Hematopoietic multipotent progenitor cell treated with erythropoietin and hydrocortisone succinate and interleukin-3 and kit ligand, for 8 days (in vitro differentiated cells): ENCODE measurements around the gene NTSR1.

ENCODE experiments used
- DNase-seq: peaks from one replicate; pipeline ENCODE4 v3.0.0-alpha.2; 2015

Gene NTSR1

DNA sequence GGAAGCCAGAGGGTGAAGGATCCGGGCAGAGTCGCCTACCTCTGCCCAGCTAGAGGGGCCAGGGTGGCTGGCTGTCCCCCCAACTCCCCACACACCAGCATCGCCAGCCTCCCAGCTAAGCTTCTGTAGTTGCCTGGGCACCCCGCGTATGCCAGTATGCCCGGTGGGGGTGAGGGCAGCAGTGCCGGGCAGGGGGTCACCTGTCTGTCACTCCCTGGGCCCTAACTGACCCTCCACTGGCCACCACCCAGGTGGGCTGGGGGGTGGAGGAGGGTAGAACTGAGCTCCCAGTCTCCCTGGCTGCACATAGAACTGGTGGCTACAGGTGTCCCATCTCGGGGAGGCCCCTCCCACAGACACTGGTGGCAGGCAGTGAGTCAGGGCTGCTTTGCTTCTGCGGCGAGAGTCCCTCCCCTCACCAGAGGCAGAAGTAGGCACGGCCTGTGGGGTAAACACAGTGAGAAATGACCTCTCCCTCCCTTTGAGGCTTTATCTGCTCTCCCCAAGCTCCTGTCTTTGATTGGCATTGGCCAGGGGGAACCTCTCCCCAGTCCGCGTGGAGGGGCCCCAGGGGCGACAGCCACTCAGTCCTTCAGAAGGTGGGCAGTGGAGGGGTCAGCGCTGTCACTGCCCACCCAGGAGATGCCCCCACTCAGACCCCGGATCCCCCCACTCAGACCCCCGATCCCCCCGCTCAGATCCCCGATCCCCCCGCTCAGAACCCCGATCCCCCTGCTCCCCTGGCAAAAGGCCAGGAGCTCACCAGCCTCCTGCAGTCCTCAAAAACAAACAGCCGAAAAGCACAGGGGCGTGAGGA is 2.5 kb downstream of the NTSR1 start:
- DNase-seq: peak; percentile 46

- DNase-seq: no peak
These were observed 3.1 kb downstream of the NTSR1 start for GRCh38 chr20:62711703-62712101.

GRCh38 chr20:62712606-62713005 is 4.0 kb downstream of the NTSR1 start:
- DNase-seq: no peak

DNA sequence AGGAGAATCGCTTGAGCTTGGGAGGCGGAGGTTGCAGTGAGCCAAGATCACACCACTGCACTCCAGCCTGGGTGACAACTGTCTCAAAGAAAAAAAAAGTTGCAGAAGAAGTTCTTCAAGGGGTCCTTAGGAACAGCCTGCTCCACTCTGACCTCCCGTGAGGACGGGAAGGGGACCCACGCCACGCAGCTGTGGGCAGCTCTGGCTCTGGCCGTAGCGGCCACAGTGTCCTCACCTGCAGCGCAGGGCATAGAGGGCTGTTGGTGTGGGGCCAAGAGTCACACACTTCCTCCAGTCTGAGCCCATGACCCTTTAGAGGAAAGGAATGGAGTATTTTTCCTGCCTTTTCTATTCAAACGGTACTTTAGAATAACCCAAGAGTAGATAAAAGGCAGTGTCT is 5.4 kb downstream of the NTSR1 start:
- no peak for DNase-seq

DNA sequence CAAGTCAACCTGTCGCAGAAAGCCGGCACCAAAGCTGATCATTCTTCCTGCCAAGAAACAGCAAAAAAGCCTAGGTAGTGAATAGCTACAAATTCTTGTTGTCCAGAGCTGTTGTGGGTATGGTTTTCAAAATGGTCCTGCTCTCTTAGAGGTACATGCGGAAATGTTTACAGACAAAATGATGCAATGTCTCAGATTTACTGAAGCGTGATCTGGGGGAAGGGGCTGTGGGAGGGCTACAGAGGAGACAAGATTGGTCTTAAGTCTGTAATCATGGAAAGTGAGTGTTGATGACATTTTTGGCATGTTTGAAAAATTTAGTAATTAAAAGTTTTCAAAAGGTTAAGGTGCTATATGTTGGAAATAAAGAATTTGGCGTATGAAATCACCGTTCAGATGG is 6.2 kb downstream of the NTSR1 start:
- no peak for DNase-seq

DNA sequence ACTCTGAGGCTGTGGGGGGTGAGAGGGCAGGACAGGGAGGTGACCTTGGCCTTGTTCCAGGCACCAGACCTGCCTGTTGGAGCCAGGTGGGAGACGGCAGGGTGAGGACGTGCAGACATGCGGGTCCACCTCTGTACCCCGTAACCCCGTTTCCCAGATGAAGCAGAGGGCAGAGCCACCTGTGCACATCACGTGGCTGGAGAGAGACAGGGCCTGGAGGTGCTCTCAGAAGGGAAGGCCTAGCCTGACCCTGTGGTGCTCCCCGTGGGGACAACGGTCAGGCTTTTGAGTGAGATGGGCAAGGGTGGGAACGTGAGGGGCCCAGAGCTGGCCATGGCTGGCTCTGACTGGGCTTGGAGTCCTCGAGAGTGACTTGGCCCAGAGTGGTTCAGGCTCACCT is 6.6 kb downstream of the NTSR1 start:
- no peak for DNase-seq

- DNase-seq: no peak
These were observed 7.7 kb downstream of the NTSR1 start for GRCh38 chr20:62716198-62716940.

GRCh38 chr20:62716941-62717310 is 8.3 kb downstream of the NTSR1 start:
- DNase-seq: no peak

- DNase-seq: no peak
These were observed 9.3 kb downstream of the NTSR1 start for GRCh38 chr20:62717933-62718332.

DNA sequence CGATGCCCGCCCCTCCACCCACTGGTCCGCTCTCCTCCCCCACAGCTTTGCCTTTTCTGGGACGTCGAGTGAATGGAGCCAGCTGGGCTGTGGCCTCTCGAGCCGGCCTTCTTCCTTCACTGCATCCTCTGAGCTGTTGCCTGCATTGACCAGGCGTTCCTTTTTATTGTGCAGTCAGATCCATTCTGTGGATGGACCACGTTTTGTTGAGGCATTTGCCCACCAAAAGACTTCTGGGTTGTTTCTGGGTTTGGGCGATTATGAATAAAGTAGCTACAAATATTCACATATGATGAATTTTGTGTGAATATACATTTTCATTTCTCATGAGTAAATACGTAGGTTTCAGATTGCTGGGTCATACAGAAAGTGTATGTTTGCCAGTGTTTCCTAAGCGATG is 9.9 kb downstream of the NTSR1 start:
- no peak for DNase-seq

- no peak for DNase-seq
These were observed 10.8 kb downstream of the NTSR1 start for GRCh38 chr20:62719250-62719935.

DNA sequence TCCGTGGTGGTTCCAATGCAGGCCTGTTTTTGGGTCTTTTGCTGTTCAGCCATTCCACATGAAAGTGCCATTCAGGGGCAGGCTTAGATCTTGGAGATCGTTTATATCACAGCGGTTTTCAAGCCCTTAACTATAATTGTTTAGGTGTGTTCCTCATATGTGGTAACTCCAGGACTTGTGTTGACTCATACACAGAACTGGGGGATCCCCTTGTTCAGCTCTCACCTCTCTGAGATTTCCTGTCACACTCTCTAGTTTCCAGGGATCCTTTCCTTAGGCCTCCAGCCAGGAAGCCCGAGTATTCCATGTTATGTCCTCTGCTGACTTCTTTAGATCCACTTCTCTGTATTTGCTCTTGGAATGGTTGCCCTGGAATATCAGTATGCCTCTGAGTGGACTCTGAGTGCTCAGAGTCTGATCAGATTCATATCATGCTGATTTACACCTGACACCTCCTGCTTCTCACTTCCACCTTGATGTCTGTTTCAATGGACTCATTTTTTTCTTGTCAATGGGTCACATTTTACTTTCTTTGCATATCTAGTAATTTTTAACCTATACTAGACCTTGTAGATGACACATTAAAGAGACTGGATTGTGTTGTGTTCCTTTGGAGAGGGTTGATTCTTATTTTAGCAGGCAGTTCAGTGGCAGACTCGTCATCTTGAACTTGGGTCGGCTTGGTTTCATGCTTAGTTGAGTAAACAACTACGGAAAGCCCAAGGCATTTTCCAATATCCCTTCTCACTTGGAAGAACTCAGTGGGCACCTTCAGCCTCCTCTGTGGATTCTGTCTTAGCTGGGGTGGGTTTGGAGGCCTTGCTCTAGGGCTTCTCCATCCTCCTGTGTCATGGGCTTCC is 13.1 kb downstream of the NTSR1 start:
- no peak for DNase-seq

GRCh38 chr20:62722627-62723026 is 14.0 kb downstream of the NTSR1 start:
- DNase-seq: no peak

DNA sequence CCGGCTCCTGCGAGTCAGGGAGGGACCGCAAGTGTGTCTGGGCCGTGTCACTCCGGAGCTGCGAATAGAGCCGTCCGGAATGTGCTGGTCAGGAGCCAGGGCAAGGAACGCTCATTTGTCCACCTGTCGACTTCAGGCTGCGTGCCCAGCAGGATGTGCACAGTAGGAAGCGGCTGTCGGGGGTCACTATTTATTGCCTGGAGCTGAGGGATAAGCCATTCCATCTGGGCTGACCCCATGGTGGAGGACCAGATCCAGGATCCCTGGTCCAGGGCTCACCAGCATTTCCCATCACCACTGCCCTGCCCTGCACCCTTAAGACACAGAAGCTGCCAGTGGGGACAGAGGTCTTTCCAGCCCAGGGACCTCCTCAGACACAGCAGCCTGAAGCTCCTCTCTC is 14.7 kb downstream of the NTSR1 start:
- DNase-seq: no peak

- DNase-seq: no peak
These were observed 15.3 kb downstream of the NTSR1 start for GRCh38 chr20:62723768-62724450.

GRCh38 chr20:62724692-62725595 is 16.3 kb downstream of the NTSR1 start:
- DNase-seq: no peak

DNA sequence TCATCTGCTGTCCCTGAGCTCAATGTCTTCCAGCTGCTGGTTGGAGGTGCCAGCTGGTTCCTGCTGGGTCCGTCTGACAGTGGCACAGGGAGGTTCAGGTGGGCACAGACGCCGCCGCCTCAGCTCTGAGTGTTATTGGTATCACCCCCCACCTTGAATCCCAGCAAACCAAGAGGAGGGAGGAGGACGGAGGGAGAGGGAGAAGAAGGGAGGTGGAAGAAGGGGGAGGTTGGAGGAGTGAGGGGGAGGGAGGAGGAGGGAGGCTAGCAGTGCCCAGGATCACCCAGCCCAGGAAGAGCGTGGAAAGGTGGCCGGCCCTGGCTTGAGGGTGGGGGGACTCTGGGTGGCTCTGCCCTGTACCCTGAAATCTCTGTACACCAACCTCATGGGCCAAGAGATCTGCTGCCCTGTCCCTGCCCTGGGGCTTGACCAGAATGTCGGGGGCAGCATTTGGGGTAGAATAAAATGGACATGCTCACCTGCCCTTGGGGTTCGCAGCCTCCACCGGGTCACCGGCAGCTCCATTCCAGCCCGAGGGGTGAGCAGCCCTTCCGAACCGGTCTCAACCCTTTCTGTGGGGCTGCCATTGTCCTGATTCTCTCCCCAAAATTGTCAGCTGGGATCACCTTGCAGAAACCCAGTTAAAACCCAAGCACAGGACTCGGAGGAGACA is 17.1 kb downstream of the NTSR1 start:
- DNase-seq: no peak

DNA sequence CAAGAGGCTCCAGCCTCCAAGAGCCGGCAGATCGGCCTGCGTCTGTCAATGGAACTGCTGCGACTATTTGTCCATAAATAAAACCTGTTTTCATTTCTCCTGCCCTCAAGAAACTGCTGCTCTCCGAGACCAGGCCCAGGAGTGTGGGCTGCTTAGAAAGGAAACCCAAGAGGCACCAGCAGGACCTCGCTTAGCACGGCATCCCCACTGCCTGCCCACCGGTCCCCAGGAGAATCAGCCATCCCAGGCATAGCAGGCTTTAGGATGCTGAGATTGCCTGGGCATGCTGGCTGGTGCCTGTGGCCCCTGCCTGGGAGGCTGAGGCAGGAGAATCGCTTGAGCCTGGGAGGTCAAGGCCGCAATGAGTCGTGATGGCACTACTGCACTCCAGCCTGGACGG is 17.6 kb downstream of the NTSR1 start:
- DNase-seq: no peak

GRCh38 chr20:62726716-62727583 is 18.3 kb downstream of the NTSR1 start:
- no peak for DNase-seq
